Endothelial cell of umbilical vein (primary cell): Measurements from ENCODE around the gene TAF3. TPM values are rescaled to one million over a fixed set of nuclear protein-coding genes. Genes with fewer than 3 reads are reported as not detected.

Source experiments
- BruUV-seq: library from RNA; stranded (reverse); fragments of 400-500 nt; replicated peaks from 2 replicates; lab custom pipeline; 2021; lab: Mats Ljungman, UMichigan
- CTCF ChIA-PET: fragments of 300-600, 350-600 bp; sonication (Branson Sonifier 250); formaldehyde crosslinking; loops from one replicate; lab custom pipeline; 2021; ENCODE audit warnings: antibody characterized with exemption, inconsistent platforms; lab: Charles Lee
- POLR2A ChIA-PET: fragments of 300-600, 350-600 bp; sonication (Branson Sonifier 250); formaldehyde crosslinking; loops from one replicate; lab custom pipeline; 2021; ENCODE audit warnings: antibody characterized with exemption, inconsistent platforms; lab: Charles Lee
- DNase-seq: peaks from one replicate; pipeline ENCODE4 v3.0.0-alpha.2; 2011; ENCODE audit warnings: low read depth, low spot score
- FAIRE-seq: peaks from 2 replicates; lab custom pipeline; 2011; peaks lifted over from hg19 to GRCh38; lab: Jason Lieb, UNC
- H2AFZ ChIP-seq: 2 replicates; pipeline ENCODE4 v1.6.0; 2012; ENCODE audit warnings: low read depth, low read length, control low read depth, inconsistent platforms
- H3K27ac ChIP-seq: 2 replicates; pipeline ENCODE4 v1.5.1; 2011; ENCODE audit warnings: low read depth, mild to moderate bottlenecking, control low read depth, low read length, moderate library complexity; ENCODE audit not compliant: insufficient read depth
- H3K27me3 ChIP-seq, 2 experiments: 2 replicates each; pipeline versions ENCODE4 v1.6.0 to v1.6.1; 2011; ENCODE audit warnings: low read length in 2 of 2, mixed read lengths in 1 of 2; ENCODE audit not compliant: control insufficient read depth in 2 of 2, insufficient read depth in 2 of 2
- H3K36me3 ChIP-seq, 2 experiments: 2 replicates in 1 of 2; 3 replicates in 1 of 2; pipeline ENCODE4 v1.5.1; 2011; ENCODE audit warnings: low read length in 2 of 2, mild to moderate bottlenecking in 1 of 2, moderate library complexity in 1 of 2; ENCODE audit not compliant: control insufficient read depth in 2 of 2, insufficient read depth in 2 of 2; ENCODE audit errors: extremely low read depth in 1 of 2
- H3K4me1 ChIP-seq: 3 replicates; pipeline ENCODE4 v1.5.1; 2011; ENCODE audit warnings: mild to moderate bottlenecking, low read length; ENCODE audit not compliant: control insufficient read depth, insufficient read depth; ENCODE audit errors: extremely low read depth
- H3K4me2 ChIP-seq: 2 replicates; pipeline ENCODE4 v1.6.1; 2011; ENCODE audit warnings: low read length, control low read depth, mixed read lengths; ENCODE audit not compliant: insufficient read depth
- H3K4me3 ChIP-seq, 3 experiments: fragments of 200-600 bp in 1 of 3; sonication (generic), shearing (Covaris generic) in 1 of 3; replicated peaks in 1 of 3; 2 replicates each; pipeline ENCODE4 v1.5.1; 2011 to 2016; ENCODE audit warnings: control low read depth in 3 of 3, low read length in 3 of 3, mild to moderate bottlenecking in 2 of 3, inconsistent platforms in 1 of 3, low read depth in 1 of 3, moderate library complexity in 1 of 3; ENCODE audit not compliant: insufficient read depth in 1 of 3
- H3K79me2 ChIP-seq: 2 replicates; pipeline ENCODE4 v1.6.0; 2012; ENCODE audit warnings: low read length, inconsistent platforms; ENCODE audit not compliant: control insufficient read depth, insufficient read depth
- H3K9ac ChIP-seq: replicated peaks from 2 replicates; pipeline ENCODE3; 2011; ENCODE audit warnings: low read length, control low read depth; ENCODE audit not compliant: insufficient read depth; ENCODE audit errors: extremely low read depth
- H3K9me1 ChIP-seq: replicated peaks from 3 replicates; pipeline ENCODE4 v1.6.0; 2011; ENCODE audit warnings: mild to moderate bottlenecking, low read length; ENCODE audit not compliant: control insufficient read depth, insufficient read depth; ENCODE audit errors: extremely low read depth
- H3K9me3 ChIP-seq: replicated peaks from 2 replicates; pipeline ENCODE4 v1.5.1; 2012; ENCODE audit warnings: low read length, inconsistent platforms; ENCODE audit not compliant: control insufficient read depth, insufficient read depth
- H4K20me1 ChIP-seq: replicated peaks from 2 replicates; pipeline ENCODE3; 2011; ENCODE audit warnings: mild to moderate bottlenecking, low read length; ENCODE audit not compliant: control insufficient read depth, insufficient read depth; ENCODE audit errors: extremely low read depth
- CTCF ChIP-seq, 2 donors: IDR thresholded peaks; 1 replicate in 1 of 2; 2 replicates in 1 of 2; pipeline ENCODE4 v1.5.1; 2011; ENCODE audit warnings: low read length in 2 of 2, mild to moderate bottlenecking in 2 of 2, moderate library complexity in 2 of 2, control low read depth in 1 of 2, inconsistent platforms in 1 of 2, low read depth in 1 of 2; ENCODE audit not compliant: insufficient read depth in 1 of 2; ENCODE audit errors: extremely low read depth in 1 of 2
- EZH2 ChIP-seq: IDR thresholded peaks from 2 replicates; pipeline ENCODE4 v1.6.1; 2012; ENCODE audit warnings: borderline replicate concordance, low read depth, mild to moderate bottlenecking, moderate library complexity, low read length, inconsistent platforms; ENCODE audit not compliant: severe bottlenecking
- FOS ChIP-seq: IDR thresholded peaks from 2 replicates; pipeline ENCODE4 v1.6.1; 2011; ENCODE audit warnings: mild to moderate bottlenecking, low read length, moderate library complexity, borderline replicate concordance; ENCODE audit not compliant: insufficient read depth
- GATA2 ChIP-seq: IDR thresholded peaks from 2 replicates; pipeline ENCODE4 v1.7.0; 2011; ENCODE audit warnings: low read depth, mild to moderate bottlenecking, moderate library complexity, mixed read lengths, low read length; ENCODE audit not compliant: insufficient read length, insufficient read depth
- JUN ChIP-seq: IDR thresholded peaks from 2 replicates; pipeline ENCODE4 v1.6.1; 2011; ENCODE audit warnings: borderline replicate concordance, low read depth; ENCODE audit not compliant: insufficient read length, insufficient read depth
- MAX ChIP-seq: IDR thresholded peaks from 2 replicates; pipeline ENCODE4 v1.6.1; 2011; ENCODE audit not compliant: insufficient read depth, insufficient read length
- MYC ChIP-seq: IDR thresholded peaks from one replicate; pipeline ENCODE4 v1.6.1; 2011; ENCODE audit warnings: mild to moderate bottlenecking, low read depth, low read length
- POLR2A ChIP-seq: IDR thresholded peaks from 2 replicates; pipeline ENCODE4 v1.6.1; 2012; ENCODE audit warnings: low read depth, mild to moderate bottlenecking, control low read depth, low read length
- POLR2AphosphoS5 ChIP-seq: IDR thresholded peaks from 2 replicates; pipeline ENCODE4 v1.6.1; 2012; ENCODE audit warnings: low read depth, mild to moderate bottlenecking, control low read depth, low read length, moderate library complexity; ENCODE audit not compliant: insufficient read depth
- dilution Hi-C: fragments of 300-500 bp; cut with MboI; formaldehyde crosslinking; loops from one replicate; pipeline ENCODE4 v1.15.0; 2019; ENCODE audit warnings: low sequenced_read_pairs; ENCODE audit not compliant: extremely low pct_ligation_motif_present
- intact Hi-C: fragments of 100-400 bp; cut with micrococcal nuclease; formaldehyde crosslinking; loops from one replicate; pipeline ENCODE4 v1.10.0; 2022
- polyA plus RNA-seq, 4 experiments: library from polyadenylated mRNA; depleted of rRNA in 3 of 4; stranded (reverse) in 3 of 4; unstranded in 1 of 4; fragments of >200 nt; gene quantifications; 2 replicates each; pipeline versions ENCODE4 v1.2.1 to v1.2.3, GENCODE V29; 2011 to 2012; ENCODE audit warnings: missing spikeins in 1 of 4
- total RNA-seq: library from RNA; stranded (reverse); gene quantifications from 2 replicates; pipeline ENCODE4 v1.2.3, GENCODE V29; 2021

Gene TAF3
- total and polyA plus RNA-seq, 2 donors (not counting 3 experiments of a cell fraction or from before 2014, with no cell fraction given) = 2.4 to 10.5 TPM

GRCh38 chr10:7789390-7789789 lies 28.9 kb upstream of the TAF3 start:
- POLR2A ChIA-PET = no interaction called here

GRCh38 chr10:7792541-7792940 lies 25.8 kb upstream of the TAF3 start:
- dilution Hi-C loops = no loop called here
- H3K9me1 ChIP-seq = no peaks in the 10 kb centered on the region
- peaks cover 3% of the 10 kb centered on the region for H4K20me1 ChIP-seq
- H3K36me3 ChIP-seq = peaks cover 0 to 2% of the 10 kb centered on the region in 2 experiments
- POLR2A ChIA-PET = no interaction called here
- no peak overlapping the region for H3K4me2 ChIP-seq
- H3K27me3 ChIP-seq = no peaks in the 10 kb centered on the region
- H3K9ac ChIP-seq = no peak overlapping the region
- intact Hi-C loops = no loop called here
- peaks cover 84% of the 10 kb centered on the region for H3K79me2 ChIP-seq
- CTCF ChIA-PET = interaction anchor here (1.7 kb wide), 1 partner anchor 26 kb away, joined by 6 read pairs; the partner anchor contains the start of gene TAF3
- H2AFZ ChIP-seq = no peak overlapping the region
- H3K27ac ChIP-seq = no peak overlapping the region
- no peak for FAIRE-seq
- no TSS peak for BruUV-seq
- H3K4me1 ChIP-seq = peaks cover 25% of the 10 kb centered on the region
- TF ChIP-seq MAX (no peak), EZH2 (no peak), CTCF (IDR thresholded peaks at IDR 0.05; ENCODE audit: extremely low read depth in 1 of 2, insufficient read depth in 1 of 2, low read depth in 1 of 2, low read length in 2 of 2) (no peak), MYC (no peak)
- no peaks in the 10 kb centered on the region for H3K9me3 ChIP-seq
- H3K4me3 ChIP-seq = no peak overlapping the region
- DNase-seq = no peak

More at GRCh38 chr10:7789390-7789789, 28.9 kb upstream of the TAF3 start:
- Histone ChIP-seq H3K79me2 (peaks cover 96% of the 10 kb centered on the region), H3K27ac (no peak overlapping the region), H3K9me3 (no peaks in the 10 kb centered on the region), H3K4me3 (peak overlapping the region in 2 of 3 experiments; percentile 65 to 95), H3K36me3 (no peaks in the 10 kb centered on the region), H4K20me1 (peaks cover 3% of the 10 kb centered on the region), H2AFZ (no peak overlapping the region), H3K9ac (peak overlapping the region; percentile 65), H3K27me3 (no peaks in the 10 kb centered on the region), H3K4me2 (peak overlapping the region; percentile 92), H3K9me1 (no peaks in the 10 kb centered on the region), H3K4me1 (peaks cover 18% of the 10 kb centered on the region)
- no TSS peak for BruUV-seq
- intact Hi-C loops (no loop called here), dilution Hi-C loops (no loop called here)
- FAIRE-seq (peak; percentile 26), DNase-seq (peak; percentile 17)
- CTCF ChIA-PET = interaction anchor here (1.3 to 2.0 kb wide), 4 partner anchors 16 to 264 kb away, joined by 3 to 4 read pairs (median 4); partner anchors contain the start of gene TAF3
- TF ChIP-seq FOS (no peak), GATA2 (peak; percentile 41), JUN (no peak), POLR2AphosphoS5 (no peak), POLR2A (no peak)
